Left lung (tissue), 10 donors: Measurements from ENCODE around the gene EIF4E1B. TPM values are rescaled to one million over a fixed set of nuclear protein-coding genes. Genes with fewer than 3 reads are reported as not detected.

Experiments used
- ATAC-seq: fragments of 200-7000 bp; cut with Tn5 transposase; one replicate; pipeline ENCODE4 v1.9.1; 2020; ENCODE audit warnings: moderate library complexity
- DNase-seq, 4 donors: peaks; one replicate each; pipeline ENCODE4 v3.0.0-alpha.2; 2013 to 2020
- H3K27ac ChIP-seq, 2 donors: fragments of 200-600 bp; sonication (generic) in 1 of 2; one replicate each; pipeline versions ENCODE4 v1.5.0 to v1.8.0; 2020 to 2021
- H3K27me3 ChIP-seq, 2 donors: fragments of 200-600 bp; sonication (generic) in 1 of 2; one replicate each; pipeline versions ENCODE4 v1.5.0 to v1.8.0; 2020 to 2021
- H3K36me3 ChIP-seq, 2 donors: fragments of 200-600 bp; sonication (generic) in 1 of 2; one replicate each; pipeline versions ENCODE4 v1.5.0 to v1.8.0; 2020 to 2021
- H3K4me1 ChIP-seq, 2 donors: fragments of 200-600 bp; one replicate each; pipeline ENCODE4 v1.8.0; 2021
- H3K4me3 ChIP-seq, 2 donors: fragments of 200-600 bp; sonication (generic) in 1 of 2; one replicate each; pipeline versions ENCODE4 v1.5.0 to v1.8.0; 2020 to 2021; ENCODE audit warnings: mild to moderate bottlenecking in 1 of 2
- H3K9me3 ChIP-seq, 2 donors: fragments of 200-600 bp; sonication (generic) in 1 of 2; one replicate each; pipeline versions ENCODE4 v1.5.0 to v1.8.0; 2020 to 2021
- intact Hi-C, 2 donors: fragments of 100-400 bp; cut with DNase I; formaldehyde crosslinking; loops; one replicate each; pipeline versions ENCODE4 v1.11.2 to v1.14.2; 2022
- polyA plus RNA-seq, 6 donors: library from polyadenylated mRNA; unstranded; fragments of 120-200 nt; gene quantifications; one replicate each; pipeline ENCODE4 v1.2.1, GENCODE V29; 2013; ENCODE audit not compliant: insufficient read length in 6 of 6
- total RNA-seq, 2 donors: library from RNA; stranded (reverse); fragmentation: NEBNext Ultra II Directional; extraction: Animal tissue kit (Norgen Biotek cat#: 25700); gene quantifications; one replicate each; pipeline ENCODE4 v1.2.1, GENCODE V29; 2021
- TF ChIP-seq, protein P1 (sequence below), 2 donors: fragments of 200-600 bp; sonication (generic) in 1 of 2; IDR thresholded peaks; one replicate each; pipeline versions ENCODE4 v1.5.0 to v1.8.0; 2021; ENCODE audit warnings: antibody characterized with exemption in 2 of 2
- donor health status: DM: no; HTN: yes; CAD: no.
- donor health status: DM: no; HTN: no; CAD: no.

EIF4E1B gene
- total and polyA plus RNA-seq, 8 donors: 0.07 to 0.10 (median 0.08) TPM; not detected in 5

GRCh38 chr5:176647030-176647842 is 16.8 kb downstream of the EIF4E1B start, which contains the start of gene TSPAN17:
TSS of gene TSPAN17 (plus strand) at chr5:176647484. CDS start at chr5:176647616, 132 bp downstream.
- Histone ChIP-seq H3K9me3 (no peaks in the 10 kb centered on the region), H3K4me1 (peaks cover 14 to 17% of the 10 kb centered on the region in 2 donors), H3K27ac (peak within 1 kb of the TSS; percentile 44 to 77), H3K4me3 (peak within 1 kb of the TSS; percentile 68 to 72), H3K27me3 (no peaks in the 10 kb centered on the region), H3K36me3 (peaks cover 0 to under 1% of the 10 kb centered on the region in 2 donors)
- TF ChIP-seq, protein P1, sequence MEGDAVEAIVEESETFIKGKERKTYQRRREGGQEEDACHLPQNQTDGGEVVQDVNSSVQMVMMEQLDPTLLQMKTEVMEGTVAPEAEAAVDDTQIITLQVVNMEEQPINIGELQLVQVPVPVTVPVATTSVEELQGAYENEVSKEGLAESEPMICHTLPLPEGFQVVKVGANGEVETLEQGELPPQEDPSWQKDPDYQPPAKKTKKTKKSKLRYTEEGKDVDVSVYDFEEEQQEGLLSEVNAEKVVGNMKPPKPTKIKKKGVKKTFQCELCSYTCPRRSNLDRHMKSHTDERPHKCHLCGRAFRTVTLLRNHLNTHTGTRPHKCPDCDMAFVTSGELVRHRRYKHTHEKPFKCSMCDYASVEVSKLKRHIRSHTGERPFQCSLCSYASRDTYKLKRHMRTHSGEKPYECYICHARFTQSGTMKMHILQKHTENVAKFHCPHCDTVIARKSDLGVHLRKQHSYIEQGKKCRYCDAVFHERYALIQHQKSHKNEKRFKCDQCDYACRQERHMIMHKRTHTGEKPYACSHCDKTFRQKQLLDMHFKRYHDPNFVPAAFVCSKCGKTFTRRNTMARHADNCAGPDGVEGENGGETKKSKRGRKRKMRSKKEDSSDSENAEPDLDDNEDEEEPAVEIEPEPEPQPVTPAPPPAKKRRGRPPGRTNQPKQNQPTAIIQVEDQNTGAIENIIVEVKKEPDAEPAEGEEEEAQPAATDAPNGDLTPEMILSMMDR (IDR thresholded peaks at IDR 0.05): no peak
- peak; percentile 100 for DNase-seq
- ATAC-seq: peak; percentile 97
- intact Hi-C loops: no loop called here

DNA sequence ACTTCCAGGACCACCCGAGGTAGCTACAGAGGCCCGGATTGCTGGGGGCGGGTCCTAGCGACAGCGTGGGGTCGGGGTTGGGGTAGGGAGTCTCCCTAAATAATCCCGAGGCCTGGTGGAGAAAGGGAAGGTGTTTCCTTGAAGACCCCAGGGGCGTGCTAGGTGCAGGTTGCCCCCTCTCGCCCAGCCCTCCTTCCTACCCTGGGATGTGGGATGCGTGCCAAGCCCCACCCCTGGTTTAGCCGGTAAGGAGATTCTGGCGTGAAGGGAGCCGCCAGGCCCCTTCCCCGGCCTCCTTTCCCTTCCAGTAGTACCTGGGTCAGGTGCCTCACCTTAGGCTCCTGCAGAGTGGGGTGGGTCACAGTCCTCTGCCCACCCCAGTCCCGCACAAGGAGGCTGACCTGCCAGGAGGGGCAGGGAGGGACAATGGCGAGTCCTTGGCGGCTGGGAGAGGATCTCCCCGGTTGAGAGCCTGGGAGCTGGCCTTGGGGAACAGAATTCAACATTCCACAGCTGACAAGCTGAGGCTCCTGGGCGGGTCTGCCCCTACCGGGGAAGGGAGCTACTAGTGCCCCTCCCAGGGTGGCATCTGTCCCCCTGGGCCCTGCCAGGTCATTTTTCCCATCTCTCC is 17.5 kb downstream of the EIF4E1B start:
- DNase-seq (peak; percentile 43 to 84 (median 67)), ATAC-seq (peak; percentile 11)
- no peaks in the 10 kb centered on the region for H3K9me3 ChIP-seq
- peak overlapping the region; percentile 44 to 77 for H3K27ac ChIP-seq
- TF ChIP-seq, protein P1 (IDR thresholded peaks at IDR 0.05): no peak
- peaks cover 0 to 7% of the 10 kb centered on the region in 2 donors for H3K36me3 ChIP-seq
- intact Hi-C loops: no loop called here
- H3K27me3 ChIP-seq: no peaks in the 10 kb centered on the region
- peaks cover 14 to 17% of the 10 kb centered on the region in 2 donors for H3K4me1 ChIP-seq
- peak overlapping the region; percentile 68 to 72 for H3K4me3 ChIP-seq

DNA sequence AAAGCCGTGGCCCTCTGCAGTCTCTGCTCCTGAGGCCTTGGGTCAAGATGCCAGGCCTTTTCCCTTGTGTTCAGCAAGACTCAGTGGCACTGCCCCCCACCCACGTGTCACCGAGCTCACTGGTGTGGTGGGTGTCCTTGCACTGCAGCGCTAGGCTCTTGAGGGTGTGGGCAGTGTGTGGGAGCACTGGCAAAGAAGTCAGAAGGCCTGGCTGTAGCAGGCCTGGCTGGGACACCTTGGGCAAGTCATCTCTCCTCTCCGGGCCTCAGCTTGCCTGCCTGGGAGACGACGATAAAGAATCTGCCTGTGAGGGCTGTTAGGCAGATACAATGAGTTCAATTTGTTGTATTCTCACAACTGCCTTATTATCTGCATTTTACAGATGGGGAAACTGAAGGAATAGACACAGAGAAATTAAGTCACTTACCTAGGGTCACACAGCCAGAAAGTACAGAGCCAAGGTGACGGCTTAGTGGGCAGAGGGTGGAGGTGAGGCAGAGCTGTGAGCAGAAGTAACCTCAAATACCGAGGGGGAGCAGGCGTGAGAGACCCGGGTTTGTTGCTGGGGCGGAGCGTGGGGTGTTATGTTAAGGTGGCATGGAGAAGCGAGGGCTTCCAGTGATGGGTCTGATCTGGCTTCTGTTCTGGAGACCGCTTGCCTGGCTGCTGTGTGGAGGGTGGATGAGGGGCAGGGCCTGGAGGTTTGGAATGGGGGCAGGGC is 18.2 kb downstream of the EIF4E1B start:
- ATAC-seq (no peak), DNase-seq (no peak)
- H3K27me3 ChIP-seq: no peaks in the 10 kb centered on the region
- H3K4me3 ChIP-seq: peak overlapping the region; percentile 68 to 72
- intact Hi-C loops: no loop called here
- peak overlapping the region in 1 of 2 donors; percentile 77 for H3K27ac ChIP-seq
- TF ChIP-seq, protein P1 (IDR thresholded peaks at IDR 0.05): no peak
- peaks cover 0 to 14% of the 10 kb centered on the region in 2 donors for H3K36me3 ChIP-seq
- H3K4me1 ChIP-seq: peaks cover 14 to 17% of the 10 kb centered on the region in 2 donors
- no peaks in the 10 kb centered on the region for H3K9me3 ChIP-seq

- H3K4me3 ChIP-seq: no peak overlapping the region
- no peak overlapping the region for H3K27ac ChIP-seq
- no peaks in the 10 kb centered on the region for H3K9me3 ChIP-seq
- intact Hi-C loops: no loop called here
- peaks cover 14 to 17% of the 10 kb centered on the region in 2 donors for H3K4me1 ChIP-seq
- H3K27me3 ChIP-seq: no peaks in the 10 kb centered on the region
- no peak for ATAC-seq
- no peak for DNase-seq
- peaks cover 0 to 31% of the 10 kb centered on the region in 2 donors for H3K36me3 ChIP-seq
- TF ChIP-seq, protein P1 (IDR thresholded peaks at IDR 0.05): no peak
These were observed 19.9 kb downstream of the EIF4E1B start for GRCh38 chr5:176650354-176650884.
